Mesothelial cell of epicardium (in vitro differentiated cells): Measurements from ENCODE around the gene F2. TPM values are rescaled to one million over a fixed set of nuclear protein-coding genes. Genes with fewer than 3 reads are reported as not detected.
"Not testable (repeated sequence)": the region's sequence is repeated elsewhere in the genome, so short reads cannot be mapped to it uniquely, and the experiment has no call there.

Experiments used
- DNase-seq, 2 experiments: peaks; one replicate each; pipeline ENCODE4 v3.0.0; 2021; ENCODE audit warnings: low spot score in 2 of 2; ENCODE audit not compliant: unreplicated experiment in 2 of 2
- H3K27ac Mint-ChIP-seq: 2 replicates; pipeline ENCODE4 v1.8.0; 2021; ENCODE audit warnings: mixed read lengths
- H3K27me3 Mint-ChIP-seq: 2 replicates; pipeline ENCODE4 v1.8.0; 2021; ENCODE audit warnings: low read depth, mixed read lengths
- H3K36me3 Mint-ChIP-seq: 2 replicates; pipeline ENCODE4 v1.8.0; 2021; ENCODE audit warnings: mixed read lengths
- H3K4me1 Mint-ChIP-seq: 2 replicates; pipeline ENCODE4 v1.8.0; 2021; ENCODE audit warnings: mixed read lengths
- H3K4me3 Mint-ChIP-seq: 2 replicates; pipeline ENCODE4 v1.8.0; 2021; ENCODE audit warnings: mild to moderate bottlenecking, moderate library complexity, mixed read lengths
- H3K9me3 Mint-ChIP-seq: 2 replicates; pipeline ENCODE4 v1.8.0; 2021; ENCODE audit warnings: mixed read lengths
- CTCF ChIP-seq: fragments of 200-600 bp; sonication (generic); IDR thresholded peaks from one replicate; pipeline ENCODE4 v1.5.0; 2021; ENCODE audit warnings: antibody characterized with exemption; ENCODE audit not compliant: unreplicated experiment
- total RNA-seq: library from RNA; stranded (reverse); gene quantifications from 3 replicates; pipeline ENCODE4 v1.2.1, GENCODE V29; 2021

F2 gene
- 0.18 TPM in 1 of 3 replicates, not detected in the others for total RNA-seq

DNA sequence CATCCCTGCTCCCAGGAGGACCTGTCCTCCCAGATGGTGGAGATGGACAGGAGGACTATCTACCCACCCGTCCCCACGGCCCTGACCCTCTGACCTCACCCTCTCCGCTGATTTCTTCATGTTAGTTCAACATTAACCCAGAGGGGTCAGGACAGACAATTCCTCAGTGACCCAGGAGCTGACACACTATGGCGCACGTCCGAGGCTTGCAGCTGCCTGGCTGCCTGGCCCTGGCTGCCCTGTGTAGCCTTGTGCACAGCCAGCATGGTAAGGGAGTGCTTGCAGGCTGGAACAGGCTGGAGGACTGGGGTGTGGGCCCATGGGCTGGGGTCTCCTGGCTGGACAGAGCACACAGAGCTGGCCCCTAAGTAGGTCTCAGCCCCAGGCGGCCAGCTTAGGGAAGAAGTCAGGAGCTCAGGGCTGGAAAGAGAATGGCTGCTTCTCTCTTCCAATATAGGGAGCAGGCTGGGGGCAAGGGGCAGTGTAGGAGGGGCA lies at the start of gene F2:
TSS of gene F2 (plus strand) at position 166 of the 495 bp plus-strand sequence. CDS start at position 189, 23 bp downstream.
- H3K9me3 Mint-ChIP-seq: no peaks in the 10 kb centered on the region

DNA sequence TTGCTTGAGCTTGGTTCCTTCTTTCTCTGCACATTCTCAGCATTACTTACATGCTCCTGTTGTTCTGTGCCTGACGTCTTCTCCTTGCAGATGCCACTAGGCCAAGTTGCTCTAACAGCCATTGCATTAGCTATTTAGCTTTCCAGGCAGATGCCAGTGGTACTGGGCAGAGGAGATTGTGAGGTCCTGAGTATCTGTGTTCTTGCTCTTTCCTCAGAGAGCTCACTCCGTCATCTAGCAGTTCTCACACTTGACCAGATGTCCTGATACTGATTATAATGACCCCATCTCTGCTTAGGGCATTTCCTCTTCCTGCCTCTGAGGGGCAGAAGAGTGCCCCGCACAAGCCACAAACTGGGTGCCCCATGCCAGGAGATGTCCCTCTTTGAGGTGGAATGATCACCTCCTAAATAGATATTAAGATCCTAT lies 49.3 kb upstream of the F2 start:
- DNase-seq: no peak
- no peak for TF ChIP-seq CTCF
- H3K9me3 Mint-ChIP-seq: no peaks in the 10 kb centered on the region
- no peaks in the 10 kb centered on the region for H3K27me3 Mint-ChIP-seq
- no peak overlapping the region for H3K27ac Mint-ChIP-seq
- no peak overlapping the region for H3K4me3 Mint-ChIP-seq
- peaks cover 45% of the 10 kb centered on the region for H3K36me3 Mint-ChIP-seq
- peaks cover 27% of the 10 kb centered on the region for H3K4me1 Mint-ChIP-seq

More for the DNA sequence above, at the start of gene F2:
- Mint-ChIP-seq H3K36me3 (no peaks in the 10 kb centered on the region), H3K27me3 (no peaks in the 10 kb centered on the region), H3K27ac (no peak within 1 kb of the TSS), H3K4me3 (no peak within 1 kb of the TSS), H3K4me1 (no peaks in the 10 kb centered on the region)
- TF ChIP-seq CTCF: no peak
- DNase-seq: no peak

GRCh38 chr11:46670521-46670920 lies 48.5 kb upstream of the F2 start:
- H3K4me3 Mint-ChIP-seq, H3K27ac Mint-ChIP-seq, DNase-seq, H3K9me3 Mint-ChIP-seq, H3K27me3 Mint-ChIP-seq: not testable (repeated sequence)
- Mint-ChIP-seq H3K4me1 (peaks cover 35% of the 10 kb centered on the region), H3K36me3 (peaks cover 38% of the 10 kb centered on the region)

GRCh38 chr11:46671958-46672315 lies 47.1 kb upstream of the F2 start:
- peaks cover 32% of the 10 kb centered on the region for H3K36me3 Mint-ChIP-seq
- no peak overlapping the region for H3K27ac Mint-ChIP-seq
- no peaks in the 10 kb centered on the region for H3K27me3 Mint-ChIP-seq
- DNase-seq: no peak
- peaks cover 30% of the 10 kb centered on the region for H3K4me1 Mint-ChIP-seq
- no peak for TF ChIP-seq CTCF
- no peaks in the 10 kb centered on the region for H3K9me3 Mint-ChIP-seq
- no peak overlapping the region for H3K4me3 Mint-ChIP-seq

DNA sequence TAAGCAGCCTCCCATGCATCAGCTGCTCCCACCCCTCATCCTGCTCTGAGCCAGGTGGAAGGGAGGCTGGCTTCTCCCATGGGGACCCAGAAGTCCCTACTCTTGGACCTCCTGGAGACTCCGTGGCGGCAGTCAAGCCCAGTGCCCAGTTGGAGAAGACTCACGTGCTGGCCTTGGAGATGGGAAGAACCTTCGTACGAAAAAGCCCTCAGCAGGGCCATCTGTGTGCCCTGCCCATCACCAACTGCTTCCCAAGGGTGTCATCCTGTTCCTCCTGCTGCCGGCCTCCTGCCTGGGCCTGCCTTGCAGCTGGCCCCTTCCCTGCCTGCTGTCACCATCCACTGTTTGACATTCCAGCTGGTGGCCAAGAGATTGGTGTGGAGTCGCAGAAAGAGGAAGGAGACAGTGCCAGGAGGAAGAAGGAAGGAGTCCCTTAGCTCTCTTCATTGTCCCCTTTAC lies 46.6 kb upstream of the F2 start:
- no peaks in the 10 kb centered on the region for H3K9me3 Mint-ChIP-seq
- H3K27me3 Mint-ChIP-seq: no peaks in the 10 kb centered on the region
- no peak for DNase-seq
- H3K36me3 Mint-ChIP-seq: peaks cover 34% of the 10 kb centered on the region
- TF ChIP-seq CTCF: no peak
- H3K4me3 Mint-ChIP-seq: no peak overlapping the region
- peaks cover 25% of the 10 kb centered on the region for H3K4me1 Mint-ChIP-seq
- H3K27ac Mint-ChIP-seq: no peak overlapping the region

- H3K4me3 Mint-ChIP-seq: no peak overlapping the region
- no peaks in the 10 kb centered on the region for H3K27me3 Mint-ChIP-seq
- peak overlapping the region; percentile 92 for H3K27ac Mint-ChIP-seq
These were observed 45.1 kb upstream of the F2 start for GRCh38 chr11:46673713-46674462.

More at GRCh38 chr11:46673713-46674462, 45.1 kb upstream of the F2 start:
- Mint-ChIP-seq H3K36me3 (peaks cover 22% of the 10 kb centered on the region), H3K9me3 (no peaks in the 10 kb centered on the region), H3K4me1 (peaks cover 25% of the 10 kb centered on the region)
- no peak for TF ChIP-seq CTCF
- no peak for DNase-seq
